ENCODE results near the gene PACRGL. TPM values are rescaled to one million over a fixed set of nuclear protein-coding genes. Genes with fewer than 3 reads are reported as not detected.

Gene PACRGL
- total and polyA plus RNA-seq, 9 donors = 11.1 to 28.4 (median 17.9) TPM

DNA sequence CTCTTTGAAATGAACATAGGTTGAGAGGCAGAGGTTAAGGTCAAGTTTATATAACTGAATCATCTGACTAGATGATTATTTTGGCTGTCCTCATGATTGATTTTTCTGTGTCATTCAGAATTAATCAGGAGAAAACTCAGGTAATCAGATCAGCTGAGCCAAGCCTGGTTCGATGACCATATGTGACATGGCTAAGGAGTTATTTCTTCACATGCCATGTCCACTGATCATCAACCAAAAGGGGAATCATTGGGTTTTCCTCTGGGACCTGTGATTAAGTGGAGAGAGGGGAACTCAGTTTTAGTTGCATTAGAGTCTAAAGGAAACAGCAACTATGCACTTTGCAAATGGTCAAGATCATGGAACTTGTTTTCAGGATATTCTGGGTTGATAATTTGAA lies 20.3 kb upstream of the PACRGL start:
- Histone ChIP-seq H3K9me3 (no peaks in the 10 kb centered on the region), H3K4me3 (no peak overlapping the region), H3K4me1 (ENCODE audit: insufficient read depth) (no peaks in the 10 kb centered on the region), H3K36me3 (no peaks in the 10 kb centered on the region), H3K27me3 (no peaks in the 10 kb centered on the region), H3K27ac (no peak overlapping the region)
- DNase-seq = no peak
- WGBS, 3 donors = 61 to 67% (median 64%) methylated on average over 1 of the region's 1 CpG
- TF ChIP-seq POLR2A (IDR thresholded peaks at IDR 0.05) = no peak
- no peak for TF ChIP-seq EP300 (IDR thresholded peaks at IDR 0.05)
- TF ChIP-seq, protein P1, sequence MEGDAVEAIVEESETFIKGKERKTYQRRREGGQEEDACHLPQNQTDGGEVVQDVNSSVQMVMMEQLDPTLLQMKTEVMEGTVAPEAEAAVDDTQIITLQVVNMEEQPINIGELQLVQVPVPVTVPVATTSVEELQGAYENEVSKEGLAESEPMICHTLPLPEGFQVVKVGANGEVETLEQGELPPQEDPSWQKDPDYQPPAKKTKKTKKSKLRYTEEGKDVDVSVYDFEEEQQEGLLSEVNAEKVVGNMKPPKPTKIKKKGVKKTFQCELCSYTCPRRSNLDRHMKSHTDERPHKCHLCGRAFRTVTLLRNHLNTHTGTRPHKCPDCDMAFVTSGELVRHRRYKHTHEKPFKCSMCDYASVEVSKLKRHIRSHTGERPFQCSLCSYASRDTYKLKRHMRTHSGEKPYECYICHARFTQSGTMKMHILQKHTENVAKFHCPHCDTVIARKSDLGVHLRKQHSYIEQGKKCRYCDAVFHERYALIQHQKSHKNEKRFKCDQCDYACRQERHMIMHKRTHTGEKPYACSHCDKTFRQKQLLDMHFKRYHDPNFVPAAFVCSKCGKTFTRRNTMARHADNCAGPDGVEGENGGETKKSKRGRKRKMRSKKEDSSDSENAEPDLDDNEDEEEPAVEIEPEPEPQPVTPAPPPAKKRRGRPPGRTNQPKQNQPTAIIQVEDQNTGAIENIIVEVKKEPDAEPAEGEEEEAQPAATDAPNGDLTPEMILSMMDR (IDR thresholded peaks at IDR 0.05) = no peak
- intact Hi-C loops (cut with DNase I) = loop anchor here in 2 of 4 donors (10.0 kb wide), 1 partner anchor 255 kb away; no protein-coding TSS in a partner anchor

DNA sequence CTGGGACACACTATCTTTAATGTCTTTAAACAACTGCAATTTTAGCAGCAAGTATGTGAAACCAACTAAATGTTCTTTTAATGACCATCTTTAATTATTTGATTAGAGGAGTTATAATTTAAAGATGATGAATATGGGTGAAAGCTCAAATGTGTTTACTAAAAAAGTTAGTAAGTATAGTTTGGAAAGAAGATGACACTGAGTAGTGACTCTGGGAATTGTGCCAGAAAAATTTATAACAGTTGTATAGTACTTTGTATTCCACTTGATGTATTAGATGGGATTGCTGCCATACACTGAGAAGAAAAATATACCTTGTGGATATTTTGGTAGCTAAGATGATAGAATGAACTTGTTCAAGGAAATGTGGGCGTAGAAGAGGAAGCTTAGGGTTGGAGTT lies 19.5 kb upstream of the PACRGL start:
- Histone ChIP-seq H3K4me1 (ENCODE audit: insufficient read depth) (no peaks in the 10 kb centered on the region), H3K27ac (no peak overlapping the region), H3K27me3 (no peaks in the 10 kb centered on the region), H3K36me3 (no peaks in the 10 kb centered on the region), H3K4me3 (no peak overlapping the region), H3K9me3 (no peaks in the 10 kb centered on the region)
- TF ChIP-seq, protein P1 (IDR thresholded peaks at IDR 0.05) = no peak
- TF ChIP-seq POLR2A (IDR thresholded peaks at IDR 0.05) (no peak), EP300 (IDR thresholded peaks at IDR 0.05) (no peak)
- intact Hi-C loops (cut with DNase I) = loop anchor here in 2 of 4 donors (10.0 kb wide), 1 partner anchor 256 kb away; no protein-coding TSS in a partner anchor
- WGBS, 3 donors = 46 to 69% (median 67%) methylated on average over 1 of the region's 1 CpG
- DNase-seq = no peak

DNA sequence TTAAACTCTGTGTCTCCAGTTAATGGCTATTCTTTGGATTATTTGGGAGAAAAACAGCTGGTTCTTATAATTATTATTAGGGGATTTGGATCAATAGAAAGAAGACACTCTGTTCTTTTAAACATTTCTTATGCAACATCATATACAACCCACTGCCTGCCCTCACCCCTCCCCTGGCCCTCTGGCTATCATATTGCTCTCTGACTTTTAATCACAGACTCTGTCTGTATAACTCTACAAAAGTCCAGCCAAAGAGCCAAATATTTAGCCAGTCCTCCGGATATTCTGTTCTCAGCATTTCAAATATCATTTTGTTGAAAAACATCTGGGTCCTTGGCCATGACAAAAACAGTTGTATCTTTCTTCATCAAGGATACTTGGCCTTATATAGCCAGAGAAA lies 19.0 kb upstream of the PACRGL start:
- no peak for DNase-seq
- Histone ChIP-seq H3K4me1 (ENCODE audit: insufficient read depth) (no peaks in the 10 kb centered on the region), H3K36me3 (no peaks in the 10 kb centered on the region), H3K4me3 (no peak overlapping the region), H3K9me3 (no peaks in the 10 kb centered on the region), H3K27me3 (no peaks in the 10 kb centered on the region), H3K27ac (no peak overlapping the region)
- TF ChIP-seq POLR2A (IDR thresholded peaks at IDR 0.05) = no peak
- TF ChIP-seq, protein P1 (IDR thresholded peaks at IDR 0.05) = no peak
- TF ChIP-seq EP300 (IDR thresholded peaks at IDR 0.05) = no peak
- intact Hi-C loops (cut with DNase I) = loop anchor here in 2 of 4 donors (10.0 kb wide), 1 partner anchor 256 kb away; no protein-coding TSS in a partner anchor
- 5 to 9% (median 6%) methylated on average over 1 of the region's 1 CpG for WGBS, 3 donors

GRCh38 chr4:20682853-20683252 lies 17.4 kb upstream of the PACRGL start:
- Histone ChIP-seq H3K4me3 (no peak overlapping the region), H3K9me3 (no peaks in the 10 kb centered on the region), H3K36me3 (no peaks in the 10 kb centered on the region), H3K27me3 (no peaks in the 10 kb centered on the region), H3K4me1 (ENCODE audit: insufficient read depth) (no peaks in the 10 kb centered on the region), H3K27ac (no peak overlapping the region)
- DNase-seq = peak in 2 of 5 donors; percentile 10 to 48
- intact Hi-C loops (cut with DNase I) = loop anchor here in 2 of 4 donors (10.0 kb wide), 1 partner anchor 258 kb away; no protein-coding TSS in a partner anchor
- WGBS, 3 donors = 33 to 54% (median 50%) methylated on average over 3 of the region's 3 CpGs
- TF ChIP-seq EP300 (IDR thresholded peaks at IDR 0.05) = no peak
- TF ChIP-seq, protein P1 (IDR thresholded peaks at IDR 0.05) = no peak
- no peak for TF ChIP-seq POLR2A (IDR thresholded peaks at IDR 0.05)
